Testis (tissue), 2 donors: ENCODE data around the gene CACNA1D.

Experiments
- POLR2A ChIP-seq: fragments of 450-650 bp; IDR thresholded peaks from one replicate; pipeline ENCODE4 v1.6.1; 2017; ENCODE audit warnings: antibody characterized with exemption, mild to moderate bottlenecking, moderate library complexity
- TF ChIP-seq, protein P1 (sequence below), 3 experiments: fragments of 450-650 bp in 2 of 3; fragments of 200-600 bp in 1 of 3; sonication (generic) in 1 of 3; IDR thresholded peaks; one replicate each; pipeline ENCODE4 v1.5.1; 2016 to 2019; ENCODE audit warnings: antibody characterized with exemption in 3 of 3, mild to moderate bottlenecking in 2 of 3, moderate library complexity in 1 of 3

DNA sequence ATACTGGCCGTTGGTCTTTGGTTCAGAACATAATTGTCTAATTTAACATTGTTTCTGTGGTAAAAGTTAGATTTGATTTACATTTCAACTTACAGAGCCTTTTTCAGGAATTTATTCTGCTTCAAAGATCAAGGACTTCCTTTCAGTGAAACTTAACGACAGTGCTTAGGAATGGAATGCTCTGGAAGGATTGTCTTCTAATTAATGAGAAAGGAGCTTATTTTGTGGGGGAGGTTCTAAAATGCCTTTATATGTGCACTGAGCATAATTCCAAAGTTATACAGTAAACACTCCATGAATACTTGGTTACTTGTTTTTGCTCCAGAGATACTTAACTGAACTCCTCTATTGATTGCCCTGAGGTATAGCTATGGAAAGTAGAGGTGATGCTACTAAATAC lies 75.7 kb downstream of the CACNA1D start:
- no peak for TF ChIP-seq POLR2A
- TF ChIP-seq, protein P1, sequence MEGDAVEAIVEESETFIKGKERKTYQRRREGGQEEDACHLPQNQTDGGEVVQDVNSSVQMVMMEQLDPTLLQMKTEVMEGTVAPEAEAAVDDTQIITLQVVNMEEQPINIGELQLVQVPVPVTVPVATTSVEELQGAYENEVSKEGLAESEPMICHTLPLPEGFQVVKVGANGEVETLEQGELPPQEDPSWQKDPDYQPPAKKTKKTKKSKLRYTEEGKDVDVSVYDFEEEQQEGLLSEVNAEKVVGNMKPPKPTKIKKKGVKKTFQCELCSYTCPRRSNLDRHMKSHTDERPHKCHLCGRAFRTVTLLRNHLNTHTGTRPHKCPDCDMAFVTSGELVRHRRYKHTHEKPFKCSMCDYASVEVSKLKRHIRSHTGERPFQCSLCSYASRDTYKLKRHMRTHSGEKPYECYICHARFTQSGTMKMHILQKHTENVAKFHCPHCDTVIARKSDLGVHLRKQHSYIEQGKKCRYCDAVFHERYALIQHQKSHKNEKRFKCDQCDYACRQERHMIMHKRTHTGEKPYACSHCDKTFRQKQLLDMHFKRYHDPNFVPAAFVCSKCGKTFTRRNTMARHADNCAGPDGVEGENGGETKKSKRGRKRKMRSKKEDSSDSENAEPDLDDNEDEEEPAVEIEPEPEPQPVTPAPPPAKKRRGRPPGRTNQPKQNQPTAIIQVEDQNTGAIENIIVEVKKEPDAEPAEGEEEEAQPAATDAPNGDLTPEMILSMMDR (IDR thresholded peaks at IDR 0.05): no peak
